ENCODE measurements around the gene DLGAP5.

The DLGAP5 gene

DNA sequence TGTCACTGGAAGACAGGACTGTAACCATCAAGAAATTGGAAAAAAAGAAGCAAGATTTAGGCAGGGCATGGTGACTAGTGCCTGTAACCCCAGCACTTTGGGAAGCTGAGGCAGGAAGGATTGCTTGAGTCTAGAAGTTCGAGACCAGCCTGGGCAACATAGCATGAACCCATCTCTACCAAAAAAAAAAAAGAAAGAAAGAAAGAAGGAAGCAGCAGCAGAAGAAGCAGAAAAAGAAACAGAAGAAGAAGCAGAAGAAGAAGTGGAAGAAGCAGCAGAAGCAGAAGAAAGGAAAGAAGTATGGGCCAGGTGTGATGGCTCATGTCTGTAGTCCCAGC is 92.9 kb downstream of the DLGAP5 start:
- peak overlapping the region; percentile 1; the same call in 1 of the 2 replicates for H3K4me3 ChIP-seq (ENCODE audit: low read depth, low read length)
- TF ChIP-seq, protein P1, sequence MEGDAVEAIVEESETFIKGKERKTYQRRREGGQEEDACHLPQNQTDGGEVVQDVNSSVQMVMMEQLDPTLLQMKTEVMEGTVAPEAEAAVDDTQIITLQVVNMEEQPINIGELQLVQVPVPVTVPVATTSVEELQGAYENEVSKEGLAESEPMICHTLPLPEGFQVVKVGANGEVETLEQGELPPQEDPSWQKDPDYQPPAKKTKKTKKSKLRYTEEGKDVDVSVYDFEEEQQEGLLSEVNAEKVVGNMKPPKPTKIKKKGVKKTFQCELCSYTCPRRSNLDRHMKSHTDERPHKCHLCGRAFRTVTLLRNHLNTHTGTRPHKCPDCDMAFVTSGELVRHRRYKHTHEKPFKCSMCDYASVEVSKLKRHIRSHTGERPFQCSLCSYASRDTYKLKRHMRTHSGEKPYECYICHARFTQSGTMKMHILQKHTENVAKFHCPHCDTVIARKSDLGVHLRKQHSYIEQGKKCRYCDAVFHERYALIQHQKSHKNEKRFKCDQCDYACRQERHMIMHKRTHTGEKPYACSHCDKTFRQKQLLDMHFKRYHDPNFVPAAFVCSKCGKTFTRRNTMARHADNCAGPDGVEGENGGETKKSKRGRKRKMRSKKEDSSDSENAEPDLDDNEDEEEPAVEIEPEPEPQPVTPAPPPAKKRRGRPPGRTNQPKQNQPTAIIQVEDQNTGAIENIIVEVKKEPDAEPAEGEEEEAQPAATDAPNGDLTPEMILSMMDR (IDR thresholded peaks at IDR 0.05; ENCODE audit: insufficient read depth, low read depth, low read length, missing control alignments), result no peak

More for the DNA sequence above, 92.9 kb downstream of the DLGAP5 start:
- DNase-seq (ENCODE audit: low read depth), result peak; percentile 20
